ENCODE results near the gene SIAH1. TPM values are rescaled to one million over a fixed set of nuclear protein-coding genes. Genes with fewer than 3 reads are reported as not detected.
"Not testable (repeated sequence)": the region's sequence is repeated elsewhere in the genome, so short reads cannot be mapped to it uniquely, and the experiment has no call there.

SIAH1 gene
- polyA plus RNA-seq, 1 experiment, result 21.6 TPM

- no peak for DNase-seq (ENCODE audit: low read depth, low spot score)
- POLR2A ChIA-PET, result no interaction called here
- CTCF ChIA-PET, result interaction anchor here (1.2 kb wide), 1 partner anchor 203 kb away, joined by 3 read pairs; no protein-coding TSS in a partner anchor
- Histone ChIP-seq H3K27me3 (ENCODE audit: control insufficient read depth, insufficient read depth, low read length) (no peaks in the 10 kb centered on the region), H3K4me3 (ENCODE audit: low read depth, low read length) (no peak overlapping the region), H3K27ac (ENCODE audit: low read depth, low read length) (no peak overlapping the region), H3K9me3 (ENCODE audit: control insufficient read depth, insufficient read depth, low read length) (peaks cover 3% of the 10 kb centered on the region; the same call in 1 of the 2 replicates)
- TF ChIP-seq, protein P1, sequence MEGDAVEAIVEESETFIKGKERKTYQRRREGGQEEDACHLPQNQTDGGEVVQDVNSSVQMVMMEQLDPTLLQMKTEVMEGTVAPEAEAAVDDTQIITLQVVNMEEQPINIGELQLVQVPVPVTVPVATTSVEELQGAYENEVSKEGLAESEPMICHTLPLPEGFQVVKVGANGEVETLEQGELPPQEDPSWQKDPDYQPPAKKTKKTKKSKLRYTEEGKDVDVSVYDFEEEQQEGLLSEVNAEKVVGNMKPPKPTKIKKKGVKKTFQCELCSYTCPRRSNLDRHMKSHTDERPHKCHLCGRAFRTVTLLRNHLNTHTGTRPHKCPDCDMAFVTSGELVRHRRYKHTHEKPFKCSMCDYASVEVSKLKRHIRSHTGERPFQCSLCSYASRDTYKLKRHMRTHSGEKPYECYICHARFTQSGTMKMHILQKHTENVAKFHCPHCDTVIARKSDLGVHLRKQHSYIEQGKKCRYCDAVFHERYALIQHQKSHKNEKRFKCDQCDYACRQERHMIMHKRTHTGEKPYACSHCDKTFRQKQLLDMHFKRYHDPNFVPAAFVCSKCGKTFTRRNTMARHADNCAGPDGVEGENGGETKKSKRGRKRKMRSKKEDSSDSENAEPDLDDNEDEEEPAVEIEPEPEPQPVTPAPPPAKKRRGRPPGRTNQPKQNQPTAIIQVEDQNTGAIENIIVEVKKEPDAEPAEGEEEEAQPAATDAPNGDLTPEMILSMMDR (IDR thresholded peaks at IDR 0.05; ENCODE audit: low read depth, low read length), result no peak
Observed at GRCh38 chr16:48420437-48420836, 35.2 kb upstream of the SIAH1 start.

GRCh38 chr16:48416617-48417016, 31.4 kb upstream of the SIAH1 start:
- CTCF ChIA-PET; H3K4me3 ChIP-seq (ENCODE audit: low read depth, low read length); DNase-seq (ENCODE audit: low read depth, low spot score); H3K27ac ChIP-seq (ENCODE audit: low read depth, low read length); H3K9me3 ChIP-seq (ENCODE audit: control insufficient read depth, insufficient read depth, low read length); H3K27me3 ChIP-seq (ENCODE audit: control insufficient read depth, insufficient read depth, low read length); POLR2A ChIA-PET: not testable (repeated sequence)

GRCh38 chr16:48413272-48413671, 28.1 kb upstream of the SIAH1 start:
- POLR2A ChIA-PET, result no interaction called here
- H3K9me3 ChIP-seq (ENCODE audit: control insufficient read depth, insufficient read depth, low read length), result peaks cover 3% of the 10 kb centered on the region; the same call in 1 of the 2 replicates
- TF ChIP-seq, protein P1 (IDR thresholded peaks at IDR 0.05; ENCODE audit: low read depth, low read length), result no peak
- CTCF ChIA-PET, result no interaction called here
- no peak overlapping the region for H3K4me3 ChIP-seq (ENCODE audit: low read depth, low read length)
- no peaks in the 10 kb centered on the region for H3K27me3 ChIP-seq (ENCODE audit: control insufficient read depth, insufficient read depth, low read length)
- no peak for DNase-seq (ENCODE audit: low read depth, low spot score)
- no peak overlapping the region for H3K27ac ChIP-seq (ENCODE audit: low read depth, low read length)

GRCh38 chr16:48409839-48410632, 24.8 kb upstream of the SIAH1 start:
- TF ChIP-seq, protein P1 (IDR thresholded peaks at IDR 0.05; ENCODE audit: low read depth, low read length), result no peak
- CTCF ChIA-PET, result interaction anchor here (0.7 to 1.9 kb wide), 5 partner anchors 21 to 213 kb away, joined by 3 to 24 read pairs (median 3); no protein-coding TSS in a partner anchor

DNA sequence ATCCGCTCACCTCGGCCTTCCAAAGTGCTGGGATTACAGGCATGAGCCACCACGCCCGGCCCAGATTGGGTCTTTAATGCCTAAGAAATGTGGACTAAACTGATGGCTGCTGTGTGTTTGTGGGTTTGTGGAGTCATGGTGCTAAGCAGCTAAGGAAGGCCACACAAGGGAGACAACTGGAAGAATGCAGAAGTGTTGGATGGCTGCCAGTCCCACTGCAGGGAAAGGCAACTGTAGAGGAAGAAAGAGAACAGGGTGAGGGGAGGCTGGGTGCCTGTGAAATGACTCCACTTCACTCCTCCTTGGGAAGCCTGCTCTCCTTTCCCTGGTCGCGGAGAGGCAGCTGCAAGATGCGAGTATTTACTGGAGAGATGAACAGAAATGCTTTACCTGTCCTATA, 23.5 kb upstream of the SIAH1 start:
- H3K4me3 ChIP-seq (ENCODE audit: low read depth, low read length), result no peak overlapping the region
- H3K27ac ChIP-seq (ENCODE audit: low read depth, low read length), result no peak overlapping the region
- TF ChIP-seq, protein P1 (IDR thresholded peaks at IDR 0.05; ENCODE audit: low read depth, low read length), result no peak
- CTCF ChIA-PET, result interaction anchor here (1.1 to 1.9 kb wide), 3 partner anchors 129 to 215 kb away, joined by 3 to 24 read pairs (median 3); no protein-coding TSS in a partner anchor
- no peaks in the 10 kb centered on the region for H3K27me3 ChIP-seq (ENCODE audit: control insufficient read depth, insufficient read depth, low read length)
- POLR2A ChIA-PET, result interaction anchor here (1.7 kb wide), 1 partner anchor 23 kb away, joined by 12 read pairs; the partner anchor contains the start of gene SIAH1
- no peaks in the 10 kb centered on the region for H3K9me3 ChIP-seq (ENCODE audit: control insufficient read depth, insufficient read depth, low read length)
- DNase-seq (ENCODE audit: low read depth, low spot score), result no peak

More at GRCh38 chr16:48409839-48410632, 24.8 kb upstream of the SIAH1 start:
- Histone ChIP-seq H3K4me3 (ENCODE audit: low read depth, low read length) (no peak overlapping the region), H3K27me3 (ENCODE audit: control insufficient read depth, insufficient read depth, low read length) (no peaks in the 10 kb centered on the region), H3K9me3 (ENCODE audit: control insufficient read depth, insufficient read depth, low read length) (no peaks in the 10 kb centered on the region), H3K27ac (ENCODE audit: low read depth, low read length) (peak overlapping the region; percentile 69)
- peak; percentile 69 for DNase-seq (ENCODE audit: low read depth, low spot score)
- POLR2A ChIA-PET, result interaction anchor here (0.7 to 1.7 kb wide), 2 partner anchors 24 to 45 kb away, joined by 6 to 12 read pairs; partner anchors contain the start of gene SIAH1

Measured in AG04450 (cell line).